DND-41 (cell line): ENCODE results near the gene BARHL1.

ENCODE experiments used
- ATAC-seq: fragments of 200-7000 bp; cut with Tn5 transposase; 3 replicates; pipeline ENCODE4 v1.9.1; 2021; ENCODE audit warnings: low read depth; ENCODE audit not compliant: insufficient read depth
- DNase-seq: peaks from one replicate; pipeline ENCODE4 v3.0.0-alpha.2; 2020
- H2AFZ ChIP-seq: 2 replicates; pipeline ENCODE4 v1.6.0; 2012; ENCODE audit warnings: low read depth, low read length
- H3K27ac ChIP-seq: 2 replicates; pipeline ENCODE4 v1.5.1; 2012; ENCODE audit warnings: low read length, inconsistent platforms
- H3K27me3 ChIP-seq: fragments of 200-600 bp; sonication (generic); 2 replicates; pipeline ENCODE4 v1.6.0; 2012; ENCODE audit warnings: low read length, mild to moderate bottlenecking, inconsistent platforms; ENCODE audit not compliant: insufficient read depth, poor library complexity
- H3K36me3 ChIP-seq: 2 replicates; pipeline ENCODE4 v1.5.1; 2012; ENCODE audit warnings: low read length, inconsistent platforms; ENCODE audit not compliant: insufficient read depth
- H3K4me1 ChIP-seq: 2 replicates; pipeline ENCODE4 v1.5.1; 2012; ENCODE audit warnings: mild to moderate bottlenecking, low read length; ENCODE audit not compliant: insufficient read depth
- H3K4me2 ChIP-seq: 2 replicates; pipeline ENCODE4 v1.6.0; 2012; ENCODE audit warnings: mild to moderate bottlenecking, moderate library complexity, low read length, inconsistent platforms; ENCODE audit not compliant: insufficient read depth
- H3K4me3 ChIP-seq, 2 experiments: fragments of 200-600 bp in 1 of 2; shearing (Covaris generic) in 1 of 2; 2 replicates each; pipeline ENCODE4 v1.5.1; 2012 to 2016; ENCODE audit warnings: inconsistent platforms in 2 of 2, low read length in 2 of 2, mild to moderate bottlenecking in 2 of 2, low read depth in 1 of 2, moderate library complexity in 1 of 2
- H3K79me2 ChIP-seq: 2 replicates; pipeline ENCODE4 v1.6.0; 2012; ENCODE audit warnings: low read length, inconsistent platforms; ENCODE audit not compliant: insufficient read depth
- H3K9ac ChIP-seq: 2 replicates; pipeline ENCODE4 v1.6.0; 2012; ENCODE audit warnings: low read depth, mild to moderate bottlenecking, inconsistent platforms, low read length, moderate library complexity
- H3K9me3 ChIP-seq: 2 replicates; pipeline ENCODE4 v1.5.1; 2012; ENCODE audit warnings: low read length, moderate library complexity, mild to moderate bottlenecking, inconsistent platforms; ENCODE audit not compliant: insufficient read depth, severe bottlenecking
- H4K20me1 ChIP-seq: 2 replicates; pipeline ENCODE4 v1.6.0; 2012; ENCODE audit warnings: low read length; ENCODE audit not compliant: insufficient read depth
- EZH2 ChIP-seq: IDR thresholded peaks from 3 replicates; pipeline ENCODE4 v1.6.1; 2012; ENCODE audit warnings: borderline replicate concordance, low read depth, mild to moderate bottlenecking, moderate library complexity, low read length, inconsistent platforms; ENCODE audit not compliant: severe bottlenecking
- TF ChIP-seq, protein P1 (sequence below): IDR thresholded peaks from 2 replicates; pipeline ENCODE4 v1.5.1; 2012; ENCODE audit warnings: borderline replicate concordance, low read length, moderate library complexity, mild to moderate bottlenecking; ENCODE audit not compliant: poor library complexity, severe bottlenecking; ENCODE audit errors: extremely low read depth

BARHL1 gene

DNA sequence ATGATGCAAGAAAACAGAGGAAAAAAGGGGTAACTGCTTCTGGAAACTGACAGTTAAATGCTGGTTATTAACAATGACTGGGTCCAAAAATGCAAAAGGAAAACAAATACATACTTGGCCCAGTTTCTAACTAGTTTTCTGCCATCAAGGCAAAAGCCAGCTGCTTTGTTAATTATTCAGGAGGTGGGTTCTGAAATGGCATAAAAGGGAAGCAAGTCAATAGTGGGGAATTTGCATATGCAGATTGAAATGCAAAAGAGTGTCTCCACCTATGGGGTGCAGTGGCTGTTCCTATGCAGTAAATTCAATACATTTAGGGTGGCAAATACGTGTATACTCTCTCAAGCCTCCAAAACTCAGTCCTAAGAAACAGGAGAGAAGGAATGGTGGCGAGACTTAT is 33.4 kb downstream of the BARHL1 start:
- no peak overlapping the region for H3K4me3 ChIP-seq
- TF ChIP-seq, protein P1, sequence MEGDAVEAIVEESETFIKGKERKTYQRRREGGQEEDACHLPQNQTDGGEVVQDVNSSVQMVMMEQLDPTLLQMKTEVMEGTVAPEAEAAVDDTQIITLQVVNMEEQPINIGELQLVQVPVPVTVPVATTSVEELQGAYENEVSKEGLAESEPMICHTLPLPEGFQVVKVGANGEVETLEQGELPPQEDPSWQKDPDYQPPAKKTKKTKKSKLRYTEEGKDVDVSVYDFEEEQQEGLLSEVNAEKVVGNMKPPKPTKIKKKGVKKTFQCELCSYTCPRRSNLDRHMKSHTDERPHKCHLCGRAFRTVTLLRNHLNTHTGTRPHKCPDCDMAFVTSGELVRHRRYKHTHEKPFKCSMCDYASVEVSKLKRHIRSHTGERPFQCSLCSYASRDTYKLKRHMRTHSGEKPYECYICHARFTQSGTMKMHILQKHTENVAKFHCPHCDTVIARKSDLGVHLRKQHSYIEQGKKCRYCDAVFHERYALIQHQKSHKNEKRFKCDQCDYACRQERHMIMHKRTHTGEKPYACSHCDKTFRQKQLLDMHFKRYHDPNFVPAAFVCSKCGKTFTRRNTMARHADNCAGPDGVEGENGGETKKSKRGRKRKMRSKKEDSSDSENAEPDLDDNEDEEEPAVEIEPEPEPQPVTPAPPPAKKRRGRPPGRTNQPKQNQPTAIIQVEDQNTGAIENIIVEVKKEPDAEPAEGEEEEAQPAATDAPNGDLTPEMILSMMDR: no peak
- no peak for TF ChIP-seq EZH2
- ATAC-seq (no peak), DNase-seq (no peak)
- H3K9me3 ChIP-seq: no peaks in the 10 kb centered on the region
- H2AFZ ChIP-seq: no peak overlapping the region
- H3K36me3 ChIP-seq: peaks cover 67% of the 10 kb centered on the region
- H3K27me3 ChIP-seq: no peaks in the 10 kb centered on the region
- H3K27ac ChIP-seq: no peak overlapping the region
- no peak overlapping the region for H3K9ac ChIP-seq
- no peak overlapping the region for H3K4me2 ChIP-seq
- no peaks in the 10 kb centered on the region for H4K20me1 ChIP-seq
- H3K79me2 ChIP-seq: no peaks in the 10 kb centered on the region
- H3K4me1 ChIP-seq: no peaks in the 10 kb centered on the region

DNA sequence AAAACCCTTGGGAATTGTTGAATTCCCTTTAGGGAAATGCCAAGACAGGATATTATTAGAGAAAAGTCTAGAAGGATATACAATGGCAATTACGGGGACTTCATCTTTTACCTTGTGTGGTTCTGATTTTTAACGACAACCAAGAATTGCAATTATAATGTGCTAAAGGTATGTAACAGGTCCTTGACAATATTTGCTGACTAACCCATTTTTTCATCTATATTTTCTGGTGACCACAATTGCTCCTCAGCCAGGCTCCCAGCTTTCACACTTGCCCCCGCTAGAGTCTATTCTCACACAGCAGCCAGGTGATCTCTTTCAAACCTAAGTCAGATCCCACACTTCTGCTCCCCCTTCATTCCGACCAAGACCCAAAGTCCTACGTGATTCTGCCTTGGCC is 34.3 kb downstream of the BARHL1 start:
- no peak overlapping the region for H2AFZ ChIP-seq
- H4K20me1 ChIP-seq: no peaks in the 10 kb centered on the region
- no peak for ATAC-seq
- H3K36me3 ChIP-seq: peaks cover 58% of the 10 kb centered on the region
- no peak for TF ChIP-seq EZH2
- TF ChIP-seq, protein P1: no peak
- H3K4me3 ChIP-seq: no peak overlapping the region
- H3K9ac ChIP-seq: no peak overlapping the region
- no peaks in the 10 kb centered on the region for H3K27me3 ChIP-seq
- no peaks in the 10 kb centered on the region for H3K9me3 ChIP-seq
- H3K79me2 ChIP-seq: no peaks in the 10 kb centered on the region
- DNase-seq: no peak
- no peaks in the 10 kb centered on the region for H3K4me1 ChIP-seq
- no peak overlapping the region for H3K27ac ChIP-seq
- no peak overlapping the region for H3K4me2 ChIP-seq

DNA sequence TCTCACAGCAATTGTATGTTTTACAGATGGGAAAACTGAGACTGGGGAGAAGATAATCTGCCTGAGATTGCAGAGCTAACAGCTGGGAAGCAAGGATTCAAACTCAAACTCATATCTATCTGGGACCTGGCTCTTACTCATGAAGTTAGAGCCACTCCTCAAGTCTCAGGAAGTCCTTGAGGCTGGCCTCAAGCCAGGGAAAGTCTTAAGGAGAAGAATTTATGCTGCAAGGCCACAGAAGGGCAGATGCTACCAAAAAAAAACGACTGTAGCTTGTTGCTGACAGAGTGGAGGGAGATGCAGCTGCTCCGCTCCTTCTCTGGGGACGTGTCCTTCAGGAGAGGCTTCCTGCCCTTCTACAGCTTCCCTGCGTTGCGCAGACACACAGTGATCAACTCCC is 39.8 kb downstream of the BARHL1 start:
- no peaks in the 10 kb centered on the region for H3K4me1 ChIP-seq
- H3K9ac ChIP-seq: no peak overlapping the region
- no peaks in the 10 kb centered on the region for H4K20me1 ChIP-seq
- H3K36me3 ChIP-seq: peaks cover 45% of the 10 kb centered on the region; the same call in 1 of the 2 replicates
- H3K9me3 ChIP-seq: no peaks in the 10 kb centered on the region
- no peaks in the 10 kb centered on the region for H3K79me2 ChIP-seq
- H3K4me3 ChIP-seq: no peak overlapping the region
- no peak overlapping the region for H2AFZ ChIP-seq
- DNase-seq (no peak), ATAC-seq (no peak)
- H3K27me3 ChIP-seq: no peaks in the 10 kb centered on the region
- H3K27ac ChIP-seq: no peak overlapping the region
- H3K4me2 ChIP-seq: no peak overlapping the region
- TF ChIP-seq, protein P1: no peak
- TF ChIP-seq EZH2: no peak

DNA sequence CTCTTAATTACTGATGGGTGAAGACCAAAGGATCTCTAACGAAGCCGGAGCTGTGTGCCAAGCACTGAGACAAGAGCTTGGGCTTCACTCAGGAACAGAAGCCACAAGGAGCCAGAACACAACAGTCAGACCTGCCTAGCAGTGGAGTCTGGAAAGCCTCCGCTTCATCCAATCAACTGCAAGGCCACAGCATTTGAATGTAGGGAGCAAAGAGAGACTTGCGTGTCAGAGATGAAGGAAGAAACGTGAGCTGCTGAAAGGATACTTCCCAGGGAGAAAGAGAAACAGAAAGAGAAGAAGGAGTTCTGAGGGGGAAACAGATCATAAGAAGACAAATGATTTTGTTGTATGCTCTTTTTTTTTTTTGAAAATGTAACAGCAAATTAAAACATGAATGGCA is 43.9 kb downstream of the BARHL1 start:
- H3K36me3 ChIP-seq: peaks cover 61% of the 10 kb centered on the region

More for the DNA sequence above, 43.9 kb downstream of the BARHL1 start:
- Histone ChIP-seq H2AFZ (no peak overlapping the region), H3K4me1 (no peaks in the 10 kb centered on the region), H3K9ac (no peak overlapping the region), H3K4me2 (no peak overlapping the region), H3K9me3 (no peaks in the 10 kb centered on the region), H4K20me1 (no peaks in the 10 kb centered on the region; the same call in 1 of the 2 replicates), H3K27ac (no peak overlapping the region), H3K4me3 (no peak overlapping the region), H3K27me3 (no peaks in the 10 kb centered on the region), H3K79me2 (no peaks in the 10 kb centered on the region)
- ATAC-seq (no peak), DNase-seq (no peak)
- TF ChIP-seq EZH2: no peak
- TF ChIP-seq, protein P1: no peak
